Skeletal muscle satellite cell (primary cell): ENCODE data around the gene CDON.
"Not testable (repeated sequence)": the region's sequence is repeated elsewhere in the genome, so short reads cannot be mapped to it uniquely, and the experiment has no call there.

Experiments used
- H3K27me3 ChIP-seq: 2 replicates; pipeline ENCODE4 v1.7.0; 2013; ENCODE audit warnings: low read length; ENCODE audit not compliant: control insufficient read depth, insufficient read depth
- H3K36me3 ChIP-seq: 2 replicates; pipeline ENCODE4 v1.7.0; 2013; ENCODE audit warnings: mild to moderate bottlenecking, control low read depth, low read length; ENCODE audit not compliant: insufficient read depth
- H3K4me1 ChIP-seq: 2 replicates; pipeline ENCODE4 v1.7.0; 2013; ENCODE audit warnings: low read length; ENCODE audit not compliant: control insufficient read depth, insufficient read depth
- H3K4me2 ChIP-seq: 2 replicates; pipeline ENCODE4 v1.7.0; 2013; ENCODE audit warnings: mild to moderate bottlenecking, low read length
- H3K4me3 ChIP-seq: 2 replicates; pipeline ENCODE4 v1.7.0; 2013; ENCODE audit warnings: low read length
- H3K9ac ChIP-seq: 2 replicates; pipeline ENCODE4 v1.7.0; 2013; ENCODE audit warnings: mild to moderate bottlenecking, low read depth, low read length, moderate library complexity
- H3K9me3 ChIP-seq: replicated peaks from 2 replicates; pipeline ENCODE4 v1.7.0; 2013; ENCODE audit warnings: mild to moderate bottlenecking, control low read depth, low read length

CDON gene

DNA sequence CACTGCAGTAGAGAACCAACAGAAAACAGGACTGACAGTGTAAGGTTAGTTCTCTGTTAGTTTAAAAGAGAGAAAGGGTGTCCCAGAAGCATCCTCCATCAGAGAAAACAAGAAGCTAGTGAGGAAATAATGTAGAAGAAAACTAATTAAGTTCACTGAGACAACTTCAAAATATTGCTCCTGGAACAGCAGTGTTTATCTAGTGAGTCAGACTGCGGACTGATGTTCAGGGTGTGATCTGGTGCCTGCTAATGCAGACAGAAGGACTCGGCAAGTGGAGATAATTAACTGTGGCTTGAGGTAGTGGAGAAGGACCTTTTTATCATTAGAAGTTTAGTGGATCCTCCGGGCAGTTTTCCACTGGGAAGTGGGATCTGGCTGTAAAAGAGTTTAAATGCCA is 55.4 kb downstream of the CDON start:
- Histone ChIP-seq H3K36me3 (no peaks in the 10 kb centered on the region), H3K4me1 (peaks cover 11% of the 10 kb centered on the region), H3K27me3 (no peaks in the 10 kb centered on the region), H3K4me3 (no peak overlapping the region), H3K4me2 (peak overlapping the region; percentile 24), H3K9me3 (no peaks in the 10 kb centered on the region), H3K9ac (no peak overlapping the region)

DNA sequence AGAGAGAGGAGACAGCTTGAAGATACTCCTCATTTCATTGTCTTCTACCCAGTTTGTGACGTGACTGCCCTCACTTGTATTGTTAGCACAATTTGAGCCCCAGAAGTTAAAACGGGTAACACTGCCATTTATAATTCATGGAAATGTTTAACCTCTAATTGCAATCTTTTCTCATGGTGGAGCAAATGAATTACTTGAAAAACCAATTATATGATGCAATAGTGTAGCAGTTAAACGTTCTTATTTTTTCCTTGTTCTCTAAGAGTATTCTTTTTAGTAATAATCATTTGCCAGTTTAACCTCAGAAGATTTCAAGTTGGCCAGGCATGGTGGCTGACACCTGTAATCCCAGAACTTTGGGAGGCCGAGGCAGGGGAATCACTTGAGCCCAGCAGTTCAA is 56.6 kb downstream of the CDON start:
- Histone ChIP-seq H3K9ac (no peak overlapping the region), H3K4me3 (no peak overlapping the region), H3K36me3 (no peaks in the 10 kb centered on the region), H3K4me1 (peaks cover 11% of the 10 kb centered on the region), H3K9me3 (no peaks in the 10 kb centered on the region), H3K27me3 (no peaks in the 10 kb centered on the region), H3K4me2 (no peak overlapping the region)

DNA sequence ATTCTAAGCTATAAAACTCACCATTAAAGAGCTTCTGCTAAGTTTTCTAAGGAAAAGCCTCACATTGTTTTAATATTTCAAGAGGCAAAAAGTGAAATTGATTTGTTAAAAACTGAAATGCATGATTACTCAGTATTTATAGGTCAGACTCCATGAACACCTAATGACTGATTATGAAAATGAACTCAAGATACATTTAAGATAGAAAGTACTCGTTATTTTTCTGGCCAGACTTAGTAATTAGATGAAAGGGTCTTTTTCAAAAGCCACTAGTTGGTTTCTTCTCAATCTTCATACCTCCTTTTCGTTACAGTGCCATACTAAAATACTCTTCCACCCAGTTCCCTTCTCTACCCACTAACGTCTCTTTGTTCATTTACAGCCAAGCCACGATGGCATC is 60.5 kb downstream of the CDON start:
- no peak overlapping the region for H3K9ac ChIP-seq
- no peak overlapping the region for H3K4me3 ChIP-seq
- no peaks in the 10 kb centered on the region for H3K9me3 ChIP-seq
- H3K27me3 ChIP-seq: no peaks in the 10 kb centered on the region
- peaks cover 5% of the 10 kb centered on the region for H3K4me1 ChIP-seq
- H3K4me2 ChIP-seq: no peak overlapping the region
- no peaks in the 10 kb centered on the region for H3K36me3 ChIP-seq

DNA sequence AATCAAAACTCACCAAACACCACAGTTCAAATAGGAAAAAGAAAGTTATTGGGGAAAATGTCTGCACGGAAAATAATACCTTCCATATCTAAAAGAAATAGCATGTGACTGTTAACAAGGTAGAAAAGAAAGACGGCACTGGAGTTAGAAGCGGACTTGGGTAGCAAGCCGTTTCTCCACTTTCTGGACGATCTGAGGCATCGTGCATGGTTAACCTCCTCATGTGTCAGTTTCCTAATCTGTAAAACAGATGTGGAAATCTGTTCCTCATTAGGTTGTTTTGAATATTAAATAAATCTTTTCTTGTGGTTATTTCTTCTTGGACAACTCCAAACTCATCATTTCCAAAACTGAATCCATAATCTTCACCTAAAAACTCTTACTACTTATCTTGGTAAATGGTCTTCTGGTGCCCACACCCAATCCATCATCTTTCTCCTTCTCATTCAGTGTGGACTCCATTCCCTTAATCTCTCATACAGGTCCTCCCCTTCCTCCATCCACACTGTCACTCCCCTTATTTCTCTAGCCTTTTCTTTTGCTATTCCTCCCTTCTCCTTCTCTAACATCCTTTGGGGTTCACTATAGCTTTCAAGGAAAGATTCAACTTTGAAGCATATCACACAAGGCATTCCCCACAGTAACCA is 63.3 kb downstream of the CDON start:
- Histone ChIP-seq H3K36me3 (no peaks in the 10 kb centered on the region), H3K4me3 (no peak overlapping the region), H3K4me2 (no peak overlapping the region), H3K9me3 (no peaks in the 10 kb centered on the region), H3K9ac (no peak overlapping the region), H3K27me3 (no peaks in the 10 kb centered on the region), H3K4me1 (peaks cover 14% of the 10 kb centered on the region)

DNA sequence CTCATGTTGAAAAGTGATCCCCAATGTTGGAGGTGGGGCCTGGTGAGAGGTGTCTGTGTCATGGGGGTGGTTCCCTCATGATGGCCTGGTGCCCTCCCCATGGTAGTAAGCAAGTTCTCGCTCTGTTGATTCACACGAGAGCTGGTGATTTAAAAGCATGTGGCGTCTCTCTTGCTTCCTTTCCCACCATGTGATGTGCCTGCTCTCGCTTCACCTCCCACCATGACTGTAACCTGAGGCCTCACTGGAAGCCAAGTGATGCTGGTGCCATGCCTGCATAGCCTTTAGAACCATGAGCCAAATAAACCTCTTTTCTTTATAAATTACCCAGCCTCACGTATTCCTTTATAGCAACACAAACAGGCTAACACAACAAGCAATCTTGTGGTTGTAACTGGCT is 64.4 kb downstream of the CDON start:
- Histone ChIP-seq H3K36me3 (no peaks in the 10 kb centered on the region), H3K9me3 (no peaks in the 10 kb centered on the region), H3K27me3 (no peaks in the 10 kb centered on the region), H3K4me1 (peaks cover 14% of the 10 kb centered on the region), H3K4me3 (no peak overlapping the region), H3K4me2 (no peak overlapping the region), H3K9ac (no peak overlapping the region)

DNA sequence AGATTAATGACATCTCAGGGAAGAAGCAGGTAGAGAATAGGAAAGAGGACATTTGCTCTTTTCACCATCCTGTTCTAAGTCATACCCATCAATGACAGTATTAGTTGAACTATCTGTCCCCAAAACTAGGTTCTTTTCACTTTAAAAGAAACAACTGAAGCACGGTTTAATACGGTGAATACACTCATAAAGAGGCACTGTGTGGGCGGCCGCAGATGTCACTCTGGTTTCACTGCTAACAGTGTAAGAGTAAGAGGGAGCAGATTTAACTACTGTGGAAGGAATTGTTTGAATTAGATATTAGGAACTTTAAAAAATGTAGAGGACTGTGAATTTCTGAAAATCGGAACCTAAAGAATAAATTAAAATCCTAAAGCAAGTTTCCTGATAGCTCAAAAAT is 67.4 kb downstream of the CDON start:
- Histone ChIP-seq H3K27me3 (no peaks in the 10 kb centered on the region), H3K4me2 (peak overlapping the region; percentile 73), H3K9ac (peak overlapping the region; percentile 3), H3K4me1 (peaks cover 19% of the 10 kb centered on the region), H3K9me3 (no peaks in the 10 kb centered on the region), H3K4me3 (peak overlapping the region; percentile 39), H3K36me3 (no peaks in the 10 kb centered on the region)

DNA sequence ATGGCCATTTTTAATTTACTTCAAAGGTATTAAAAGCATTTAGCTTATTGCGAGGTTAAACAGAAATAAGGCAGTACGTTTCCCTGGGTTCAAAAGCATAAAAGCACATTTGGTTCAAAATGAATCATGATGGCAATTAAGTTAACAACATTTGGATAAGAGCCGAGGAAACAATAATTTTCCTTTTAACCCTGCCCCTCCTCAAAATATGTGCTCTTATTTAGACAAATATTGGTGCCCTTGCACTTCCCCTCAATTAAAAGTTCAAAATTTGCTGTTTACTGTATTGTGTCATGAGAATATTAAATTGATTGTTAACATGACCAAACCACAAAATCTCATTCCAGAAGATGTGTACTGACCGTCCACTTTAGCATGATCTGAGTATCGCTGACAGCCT is 68.2 kb downstream of the CDON start:
- Histone ChIP-seq H3K36me3 (no peaks in the 10 kb centered on the region), H3K4me1 (peaks cover 27% of the 10 kb centered on the region), H3K27me3 (no peaks in the 10 kb centered on the region), H3K9ac (no peak overlapping the region), H3K4me2 (no peak overlapping the region), H3K9me3 (no peaks in the 10 kb centered on the region), H3K4me3 (no peak overlapping the region)

DNA sequence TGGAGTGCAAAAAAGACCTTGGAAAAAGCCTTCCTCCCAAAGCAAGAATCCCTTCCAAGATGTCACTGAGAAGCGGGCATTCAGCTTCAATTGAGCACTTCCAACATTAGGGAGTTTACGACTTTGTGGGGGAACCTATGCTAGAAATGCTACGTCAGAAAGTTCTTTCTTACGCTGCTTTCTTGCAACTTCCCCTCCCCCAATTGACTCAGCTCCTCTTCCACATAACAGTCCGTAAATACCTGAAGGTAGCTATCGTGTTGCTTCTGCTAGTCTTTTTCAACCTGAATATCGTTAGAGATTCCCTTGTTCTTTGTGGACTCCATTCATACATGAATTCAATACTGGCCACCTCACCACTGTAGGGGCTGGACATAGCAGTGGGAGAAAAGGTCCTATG is 69.8 kb downstream of the CDON start:
- Histone ChIP-seq H3K4me3 (no peak overlapping the region), H3K27me3 (no peaks in the 10 kb centered on the region), H3K4me2 (no peak overlapping the region), H3K4me1 (peaks cover 27% of the 10 kb centered on the region), H3K9ac (no peak overlapping the region), H3K9me3 (no peaks in the 10 kb centered on the region), H3K36me3 (no peaks in the 10 kb centered on the region)

DNA sequence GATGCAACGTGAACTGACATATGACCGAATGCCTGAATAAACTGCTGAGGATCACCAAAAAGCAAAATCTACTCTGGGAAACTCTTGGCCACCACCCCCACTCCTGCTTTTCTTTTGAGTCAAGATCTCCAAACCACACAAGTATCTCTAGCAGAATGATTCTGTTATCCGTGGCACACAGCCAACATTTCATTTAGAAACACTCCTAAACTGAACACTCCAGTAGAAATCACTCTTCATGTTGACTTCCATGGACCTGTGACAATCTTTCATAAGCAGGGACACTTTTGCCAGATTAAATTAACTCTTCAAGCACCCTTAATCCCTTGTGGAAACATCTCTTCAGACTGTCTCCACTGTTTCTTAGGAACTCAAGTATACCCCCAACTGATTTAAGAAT is 72.4 kb downstream of the CDON start:
- Histone ChIP-seq H3K9me3 (no peaks in the 10 kb centered on the region), H3K9ac (no peak overlapping the region), H3K4me2 (peak overlapping the region; percentile 40), H3K36me3 (no peaks in the 10 kb centered on the region), H3K4me3 (no peak overlapping the region), H3K4me1 (peaks cover 17% of the 10 kb centered on the region), H3K27me3 (no peaks in the 10 kb centered on the region)

DNA sequence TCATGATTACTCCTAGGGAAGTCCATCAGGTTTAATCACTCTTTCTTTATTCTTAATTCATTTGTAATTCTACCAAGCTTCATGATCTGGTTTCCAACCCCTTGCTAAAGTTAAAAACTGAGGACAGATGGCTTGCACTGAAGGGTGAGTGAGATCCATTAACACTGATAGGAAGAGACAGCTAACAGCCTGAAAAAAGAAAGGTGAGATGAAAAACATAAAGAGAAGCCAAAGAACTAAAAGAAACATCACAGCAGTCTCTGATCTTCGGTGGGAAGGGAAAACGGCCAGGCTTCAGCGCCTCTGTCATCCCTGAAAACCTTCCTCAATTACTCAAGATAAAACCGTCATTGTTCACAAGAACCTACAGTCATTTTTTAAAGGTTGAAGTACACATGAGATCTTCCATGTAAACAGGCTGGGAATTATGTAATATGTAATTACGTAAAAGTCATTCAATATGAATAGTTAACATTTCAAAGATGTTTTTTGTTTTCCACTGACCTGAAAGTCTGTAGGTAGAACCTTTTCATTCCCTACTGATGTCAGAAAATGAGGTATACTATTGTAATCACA is 75.5 kb downstream of the CDON start:
- H3K4me1 ChIP-seq: peaks cover 20% of the 10 kb centered on the region
- H3K4me2 ChIP-seq: no peak overlapping the region
- no peaks in the 10 kb centered on the region for H3K9me3 ChIP-seq
- H3K9ac ChIP-seq: no peak overlapping the region
- no peak overlapping the region for H3K4me3 ChIP-seq
- no peaks in the 10 kb centered on the region for H3K36me3 ChIP-seq
- H3K27me3 ChIP-seq: no peaks in the 10 kb centered on the region

DNA sequence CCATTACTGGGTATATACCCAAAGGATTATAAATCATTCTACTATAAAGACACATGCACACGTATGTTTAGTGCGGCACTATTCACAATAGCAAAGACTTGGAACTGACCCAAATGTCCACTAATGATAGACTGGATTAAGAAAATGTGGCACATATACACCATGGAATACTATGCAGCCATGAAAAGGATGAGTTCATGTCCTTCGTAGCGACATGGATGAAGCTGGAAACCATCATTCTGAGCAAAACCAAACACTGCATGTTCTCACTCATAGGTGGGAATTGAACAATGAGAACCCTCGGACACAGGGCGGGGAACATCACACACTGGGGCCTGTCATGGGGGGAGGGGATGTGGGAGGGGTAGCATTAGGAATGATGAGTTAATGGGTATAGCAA is 76.7 kb downstream of the CDON start:
- H3K9ac ChIP-seq, H3K9me3 ChIP-seq, H3K27me3 ChIP-seq, H3K36me3 ChIP-seq, H3K4me3 ChIP-seq, H3K4me2 ChIP-seq: not testable (repeated sequence)
- peaks cover 20% of the 10 kb centered on the region for H3K4me1 ChIP-seq

DNA sequence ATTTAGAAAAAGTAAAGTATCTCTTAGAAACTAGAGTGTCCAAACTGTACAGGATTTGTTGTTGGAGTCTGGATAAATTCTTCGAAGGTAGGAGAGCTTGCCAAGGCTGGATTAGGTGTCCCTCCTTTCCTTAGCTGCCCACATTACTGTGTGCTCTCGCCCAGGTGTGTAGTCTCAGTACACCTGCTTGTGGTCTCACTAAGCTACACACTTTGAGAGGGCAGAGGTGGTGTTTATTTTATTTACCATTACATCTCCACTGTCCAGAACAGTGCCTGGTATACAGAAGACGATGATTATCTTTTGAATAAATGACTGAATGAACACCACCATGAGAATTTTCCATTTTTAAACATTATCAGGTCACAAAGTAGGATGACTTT is 80.3 kb downstream of the CDON start:
- no peaks in the 10 kb centered on the region for H3K9me3 ChIP-seq
- H3K36me3 ChIP-seq: no peaks in the 10 kb centered on the region
- no peaks in the 10 kb centered on the region for H3K27me3 ChIP-seq
- no peak overlapping the region for H3K4me2 ChIP-seq
- H3K4me3 ChIP-seq: no peak overlapping the region
- H3K4me1 ChIP-seq: peaks cover 7% of the 10 kb centered on the region
- no peak overlapping the region for H3K9ac ChIP-seq
